Renal cortex interstitium (tissue), 11 donors: Measurements from ENCODE around the gene PANX1. TPM values are rescaled to one million over a fixed set of nuclear protein-coding genes. Genes with fewer than 3 reads are reported as not detected.

Experiments
- DNase-seq, 11 donors: peaks; one replicate each; pipeline ENCODE4 v3.0.0-alpha.2; 2013; ENCODE audit warnings: low read depth in 9 of 11, low spot score in 4 of 11; ENCODE audit errors: extremely low read depth in 1 of 11
- polyA plus RNA-seq, 3 donors: library from polyadenylated mRNA; unstranded; fragments of 120-200 nt; gene quantifications; one replicate each; pipeline ENCODE4 v1.2.1, GENCODE V29; 2013; ENCODE audit not compliant: insufficient read length in 3 of 3

Gene PANX1
- polyA plus RNA-seq, 3 donors: 22.7 to 27.9 (median 27.2) TPM

GRCh38 chr11:94169930-94170545, 41.4 kb downstream of the PANX1 start:
- no peak for DNase-seq

GRCh38 chr11:94170953-94171352, 42.3 kb downstream of the PANX1 start:
- no peak for DNase-seq

- no peak for DNase-seq
Observed at GRCh38 chr11:94171693-94172440, 43.2 kb downstream of the PANX1 start.

GRCh38 chr11:94175535-94175934, 46.9 kb downstream of the PANX1 start:
- DNase-seq: no peak

GRCh38 chr11:94178331-94178730, 49.7 kb downstream of the PANX1 start:
- no peak for DNase-seq

- DNase-seq: no peak
Observed at GRCh38 chr11:94179696-94180095, 51.1 kb downstream of the PANX1 start.

- DNase-seq: no peak
Observed at GRCh38 chr11:94181526-94181925, 52.9 kb downstream of the PANX1 start.

GRCh38 chr11:94181943-94182342, 53.3 kb downstream of the PANX1 start:
- DNase-seq: no peak

GRCh38 chr11:94183251-94183885, 54.7 kb downstream of the PANX1 start:
- DNase-seq: no peak

- DNase-seq: peak in 7 of 11 donors; percentile 41 to 63 (median 53)
Observed at GRCh38 chr11:94183886-94184264, 55.2 kb downstream of the PANX1 start.

GRCh38 chr11:94184362-94184761, 55.7 kb downstream of the PANX1 start:
- no peak for DNase-seq

GRCh38 chr11:94184846-94185245, 56.2 kb downstream of the PANX1 start:
- DNase-seq: peak in 2 of 11 donors; percentile 17 to 20

- peak in 2 of 11 donors; percentile 27 to 40 for DNase-seq
Observed at GRCh38 chr11:94185416-94186084, 56.9 kb downstream of the PANX1 start.

GRCh38 chr11:94186342-94187203, 57.9 kb downstream of the PANX1 start:
- no peak for DNase-seq

- DNase-seq: no peak
Observed at GRCh38 chr11:94193288-94193687, 64.6 kb downstream of the PANX1 start.

- DNase-seq: no peak
Observed at GRCh38 chr11:94194712-94195111, 66.1 kb downstream of the PANX1 start.

- no peak for DNase-seq
Observed at GRCh38 chr11:94196363-94196762, 67.7 kb downstream of the PANX1 start.

- no peak for DNase-seq
Observed at GRCh38 chr11:94198718-94199117, 70.1 kb downstream of the PANX1 start.
